Esophagus (tissue), 2 donors: ENCODE data around the gene PTPA. TPM values are rescaled to one million over a fixed set of nuclear protein-coding genes. Genes with fewer than 3 reads are reported as not detected.
"Not testable (repeated sequence)": the region's sequence is repeated elsewhere in the genome, so short reads cannot be mapped to it uniquely, and the experiment has no call there.

Source experiments
- H3K27ac ChIP-seq, 2 donors: one replicate each; pipeline ENCODE4 v1.5.1; 2013; ENCODE audit warnings: low read depth in 2 of 2, mild to moderate bottlenecking in 2 of 2, inconsistent platforms in 1 of 2, low read length in 1 of 2, moderate library complexity in 1 of 2
- H3K27me3 ChIP-seq, 2 donors: one replicate each; pipeline ENCODE4 v1.6.1; 2013; ENCODE audit warnings: low read length in 2 of 2, control low read depth in 1 of 2, mild to moderate bottlenecking in 1 of 2; ENCODE audit not compliant: insufficient read depth in 2 of 2, control insufficient read depth in 1 of 2
- H3K36me3 ChIP-seq, 2 donors: one replicate each; pipeline ENCODE4 v1.6.1; 2013; ENCODE audit warnings: low read length in 1 of 2; ENCODE audit not compliant: control insufficient read depth in 2 of 2, insufficient read depth in 2 of 2
- H3K4me1 ChIP-seq, 2 donors: one replicate each; pipeline ENCODE4 v1.6.1; 2013; ENCODE audit warnings: low read length in 1 of 2; ENCODE audit not compliant: control insufficient read depth in 2 of 2, insufficient read depth in 2 of 2
- H3K4me3 ChIP-seq, 2 donors: one replicate each; pipeline ENCODE4 v1.5.1; 2013; ENCODE audit warnings: low read length in 2 of 2, mild to moderate bottlenecking in 2 of 2, low read depth in 1 of 2, moderate library complexity in 1 of 2
- H3K9me3 ChIP-seq, 2 donors: one replicate each; pipeline ENCODE4 v1.6.1; 2013; ENCODE audit warnings: mild to moderate bottlenecking in 2 of 2, low read depth in 1 of 2, low read length in 1 of 2, moderate library complexity in 1 of 2; ENCODE audit not compliant: control insufficient read depth in 2 of 2, insufficient read depth in 1 of 2
- WGBS, 2 donors: extraction: QIAGEN DNeasy Blood & Tissue Kit; methylation state at CpG; one replicate each; pipeline ENCODE4 v1.1.7; 2013; 5-methylcytosine and 5-hydroxymethylcytosine counted together
- polyA plus RNA-seq, 2 donors: library from polyadenylated mRNA; stranded (reverse); fragments of 200-250 nt; gene quantifications; one replicate each; pipeline ENCODE4 v1.2.3, GENCODE V29; 2013
- donor health status: healthy with polysubstance abuse.
- donor health status: Bipolar disorder and iron deficiency.

Gene PTPA
- polyA plus RNA-seq, 2 donors: 80.0 to 126 TPM

DNA sequence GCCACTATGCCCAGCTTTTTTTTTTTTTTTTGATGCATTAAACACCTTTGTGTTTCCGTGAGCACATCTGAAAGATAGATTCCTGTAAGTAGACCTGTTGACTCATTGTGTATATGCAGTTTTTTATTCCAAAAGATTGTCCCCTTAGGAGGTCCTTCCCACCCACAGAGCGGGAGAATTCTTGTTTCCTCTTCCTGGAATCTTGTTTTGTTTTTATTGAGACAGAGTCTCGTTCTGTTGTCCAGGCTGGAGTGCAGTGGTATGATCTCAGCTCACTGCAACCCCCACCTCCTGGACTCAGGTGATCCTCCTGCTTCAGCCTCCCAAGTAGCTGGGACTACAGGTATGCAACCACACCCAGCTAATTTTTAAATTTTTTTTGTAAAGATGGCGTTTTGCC lies 7.6 kb downstream of the PTPA start:
- 70 to 71% methylated on average over 4 of the region's 4 CpGs for WGBS, 2 donors
- no peak overlapping the region for H3K4me3 ChIP-seq
- no peak overlapping the region for H3K27ac ChIP-seq
- peaks cover 10 to 12% of the 10 kb centered on the region in 2 donors for H3K36me3 ChIP-seq
- no peaks in the 10 kb centered on the region for H3K9me3 ChIP-seq
- H3K4me1 ChIP-seq: peaks cover 0 to 3% of the 10 kb centered on the region in 2 donors
- no peaks in the 10 kb centered on the region for H3K27me3 ChIP-seq

DNA sequence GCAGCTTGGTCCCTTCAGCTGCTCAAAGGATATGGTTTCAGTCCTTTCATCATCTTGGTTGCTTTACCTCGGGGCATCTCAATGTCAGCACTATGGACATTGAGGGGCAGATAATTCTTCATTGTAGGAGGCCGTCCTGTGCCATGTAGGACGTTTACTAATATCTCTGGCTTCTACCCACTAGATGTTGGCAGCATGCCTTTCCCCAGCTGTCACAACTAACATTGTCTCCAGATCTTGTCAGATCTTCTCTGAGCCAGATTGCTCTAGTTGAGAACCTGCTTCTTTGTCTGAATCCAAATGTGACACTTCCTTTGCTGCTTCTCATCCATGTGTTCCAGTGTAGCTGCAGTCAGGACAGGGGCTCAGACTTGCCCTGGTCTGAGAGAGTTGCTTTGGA lies 10.3 kb downstream of the PTPA start:
- WGBS, 2 donors: 58 to 63% methylated on average over 3 of the region's 3 CpGs
- H3K9me3 ChIP-seq: no peaks in the 10 kb centered on the region
- H3K4me1 ChIP-seq: peaks cover 0 to 3% of the 10 kb centered on the region in 2 donors
- H3K36me3 ChIP-seq: peaks cover 10 to 12% of the 10 kb centered on the region in 2 donors
- no peak overlapping the region for H3K4me3 ChIP-seq
- H3K27ac ChIP-seq: no peak overlapping the region
- no peaks in the 10 kb centered on the region for H3K27me3 ChIP-seq

DNA sequence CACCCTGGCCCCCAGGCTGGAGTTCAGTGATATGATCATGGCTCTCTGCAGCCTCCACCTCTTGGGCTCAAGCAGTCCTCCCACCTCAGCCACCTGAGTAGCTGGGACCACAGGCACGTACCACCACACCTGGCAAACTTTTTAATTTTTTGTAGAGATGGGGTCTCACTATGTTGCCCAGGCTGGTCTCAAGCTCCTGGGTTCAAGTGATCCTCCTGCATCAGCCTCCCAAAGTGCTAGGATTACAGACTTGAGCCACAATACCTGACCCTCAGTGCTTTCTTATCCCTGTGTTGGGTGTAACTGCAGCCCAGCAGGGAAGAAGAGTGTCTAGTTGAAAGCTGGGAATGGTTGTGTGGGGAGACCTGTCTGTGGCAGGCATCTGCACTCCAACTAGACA lies 10.9 kb downstream of the PTPA start:
- WGBS, 2 donors: 94 to 95% methylated on average over 1 of the region's 1 CpG
- Histone ChIP-seq H3K9me3 (no peaks in the 10 kb centered on the region), H3K27ac (no peak overlapping the region), H3K36me3 (peaks cover 10 to 12% of the 10 kb centered on the region in 2 donors), H3K27me3 (no peaks in the 10 kb centered on the region), H3K4me1 (peaks cover 0 to 3% of the 10 kb centered on the region in 2 donors), H3K4me3 (no peak overlapping the region)

DNA sequence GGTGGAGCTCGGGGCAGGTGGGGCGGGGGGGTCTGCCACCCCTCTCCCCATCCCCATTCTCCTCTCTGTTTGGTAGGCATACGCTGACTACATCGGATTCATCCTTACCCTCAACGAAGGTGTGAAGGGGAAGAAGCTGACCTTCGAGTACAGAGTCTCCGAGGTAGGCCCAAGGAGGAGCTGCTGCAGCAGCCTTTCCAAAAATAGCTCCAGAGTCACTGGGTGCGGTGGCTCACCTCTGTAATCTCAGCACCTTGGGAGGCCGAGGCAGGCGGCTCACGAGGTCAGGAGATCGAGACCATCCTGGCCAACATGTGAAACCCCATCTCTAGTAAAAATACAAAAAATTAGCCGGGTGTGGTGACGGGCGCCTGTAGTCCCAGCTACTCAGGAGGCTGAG lies 11.8 kb downstream of the PTPA start:
- WGBS, 2 donors: 92 to 94% methylated on average over 14 to 15 of the region's 15 CpGs
- H3K27me3 ChIP-seq, H3K4me1 ChIP-seq, H3K27ac ChIP-seq, H3K9me3 ChIP-seq, H3K4me3 ChIP-seq: not testable (repeated sequence)
- H3K36me3 ChIP-seq: peaks cover 10 to 12% of the 10 kb centered on the region in 2 donors

DNA sequence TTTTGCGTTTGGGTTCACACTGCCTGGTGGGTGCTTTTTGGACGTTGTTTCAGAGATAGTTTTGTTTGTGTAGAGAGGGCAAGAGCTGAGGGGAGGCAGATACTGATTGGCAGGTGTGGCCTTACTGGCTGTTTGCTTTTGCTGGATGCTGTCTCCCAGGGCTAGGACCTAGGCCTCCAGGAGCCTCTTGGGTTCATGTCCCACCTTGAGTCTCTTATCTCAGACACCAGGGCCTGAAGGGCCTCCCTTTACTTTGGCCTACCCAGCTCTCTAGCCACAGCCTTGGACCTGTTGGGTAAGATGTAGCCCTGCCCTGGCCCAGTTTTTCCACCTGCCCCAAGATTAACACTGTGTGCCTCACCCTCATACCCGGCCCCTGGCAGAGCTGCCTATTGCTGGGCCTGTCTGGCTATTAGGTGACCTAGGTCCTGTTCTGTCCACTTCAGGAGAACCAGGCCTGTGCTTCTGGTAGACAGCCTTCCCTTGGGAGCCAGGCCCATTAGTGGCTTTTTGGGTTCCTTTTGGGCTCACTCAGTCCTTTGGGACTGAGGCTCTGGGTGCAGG lies 13.4 kb downstream of the PTPA start:
- Histone ChIP-seq H3K4me1 (peaks cover 0 to 3% of the 10 kb centered on the region in 2 donors), H3K27ac (peak overlapping the region; percentile 79 to 91), H3K27me3 (no peaks in the 10 kb centered on the region), H3K36me3 (peaks cover 12 to 15% of the 10 kb centered on the region in 2 donors), H3K9me3 (no peaks in the 10 kb centered on the region), H3K4me3 (no peak overlapping the region)
- 67% methylated on average over 3 of the region's 3 CpGs for WGBS, 2 donors

DNA sequence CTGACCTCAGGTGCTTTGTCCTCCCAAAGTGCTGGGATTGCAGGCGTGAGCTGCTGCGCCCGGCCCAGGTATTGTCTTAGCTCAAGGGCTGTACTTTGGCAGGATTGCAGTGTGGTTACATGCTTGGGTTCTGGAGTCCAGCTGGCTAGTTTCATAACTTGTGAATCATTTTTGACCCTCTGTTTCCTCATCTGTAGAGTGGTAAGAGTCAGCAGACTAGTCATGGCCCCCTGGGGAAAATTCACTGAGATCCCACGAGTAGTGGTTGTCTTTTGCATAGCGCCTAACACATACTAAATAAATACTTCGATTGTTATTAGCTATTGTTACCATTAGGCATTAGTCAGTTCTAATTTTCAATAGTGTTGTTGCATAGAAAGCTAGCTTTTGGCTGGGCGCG lies 14.3 kb downstream of the PTPA start:
- Histone ChIP-seq H3K27me3 (no peaks in the 10 kb centered on the region), H3K27ac (peak overlapping the region in 1 of 2 donors; percentile 91), H3K9me3 (no peaks in the 10 kb centered on the region), H3K36me3 (peaks cover 11 to 16% of the 10 kb centered on the region in 2 donors), H3K4me3 (no peak overlapping the region), H3K4me1 (peaks cover 0 to 3% of the 10 kb centered on the region in 2 donors)
- WGBS, 2 donors: 69 to 81% methylated on average over 8 of the region's 8 CpGs

DNA sequence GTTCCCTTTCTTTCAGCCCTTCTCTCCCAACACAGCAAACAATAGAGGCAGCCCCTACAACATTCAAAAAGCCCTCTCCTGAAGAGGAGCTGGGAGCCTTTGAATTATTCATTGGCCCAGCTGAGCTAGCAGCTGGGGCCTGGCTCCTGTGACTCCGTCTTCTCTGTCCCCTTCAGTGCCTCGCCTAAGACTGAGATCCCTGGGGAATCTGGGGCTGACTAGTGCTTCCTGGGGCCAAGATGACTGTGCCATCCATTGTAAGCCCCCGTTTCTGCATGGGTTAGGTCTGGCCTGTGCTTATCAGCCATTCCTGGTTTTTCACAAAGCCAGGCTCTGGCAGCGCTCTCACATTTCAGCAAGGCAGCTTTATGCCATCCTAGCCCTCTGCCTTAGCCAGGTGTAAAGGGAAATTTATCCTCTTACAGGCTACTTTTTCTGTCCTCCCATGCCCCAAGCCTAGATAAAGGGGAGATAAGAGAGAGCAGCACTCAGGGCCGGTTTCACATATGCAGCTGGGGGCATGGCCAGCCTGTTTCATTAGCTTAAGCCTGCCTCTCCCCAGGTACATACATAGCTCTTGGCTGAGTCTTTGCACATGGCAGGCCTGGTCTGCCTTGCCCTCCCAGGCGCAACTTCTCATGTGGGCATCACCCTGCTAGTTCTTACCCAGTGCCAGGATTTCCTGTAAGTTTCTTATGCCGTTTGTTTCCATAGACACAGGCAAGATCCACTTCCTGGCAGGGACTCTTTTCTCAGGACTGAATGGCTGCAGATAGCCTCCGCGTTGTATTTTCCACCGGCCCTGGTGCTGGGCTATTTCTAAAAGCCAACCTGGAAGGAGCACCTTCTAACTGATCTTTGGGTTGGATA lies 15.8 kb downstream of the PTPA start:
- peaks cover 0 to 2% of the 10 kb centered on the region in 2 donors for H3K4me1 ChIP-seq
- 72 to 73% methylated on average over 10 of the region's 10 CpGs for WGBS, 2 donors
- H3K27me3 ChIP-seq: no peaks in the 10 kb centered on the region
- H3K27ac ChIP-seq: peak overlapping the region; percentile 30 to 37
- peaks cover 5 to 23% of the 10 kb centered on the region in 2 donors for H3K36me3 ChIP-seq
- no peak overlapping the region for H3K4me3 ChIP-seq
- no peaks in the 10 kb centered on the region for H3K9me3 ChIP-seq

DNA sequence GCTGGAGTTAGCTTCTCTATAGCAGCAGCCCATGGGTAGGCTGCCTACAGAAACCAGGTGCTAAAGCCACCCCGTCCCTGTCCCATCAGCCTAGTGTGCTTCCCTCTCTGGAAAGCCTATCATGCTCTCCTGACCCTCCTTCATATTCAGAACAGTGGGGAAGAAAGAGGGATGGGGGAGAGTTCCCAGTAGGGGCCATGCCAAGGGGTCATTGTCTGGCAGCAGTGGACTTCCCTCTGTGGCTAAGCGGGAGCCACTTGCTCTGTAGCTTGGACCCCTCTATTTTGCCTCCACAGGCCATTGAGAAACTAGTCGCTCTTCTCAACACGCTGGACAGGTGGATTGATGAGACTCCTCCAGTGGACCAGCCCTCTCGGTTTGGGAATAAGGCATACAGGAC lies 17.5 kb downstream of the PTPA start:
- no peak overlapping the region for H3K27ac ChIP-seq
- no peaks in the 10 kb centered on the region for H3K9me3 ChIP-seq
- H3K4me3 ChIP-seq: no peak overlapping the region
- WGBS, 2 donors: 91% methylated on average over 5 of the region's 5 CpGs
- H3K36me3 ChIP-seq: peaks cover 0 to 17% of the 10 kb centered on the region in 2 donors
- no peaks in the 10 kb centered on the region for H3K27me3 ChIP-seq
- peaks cover 0 to 2% of the 10 kb centered on the region in 2 donors for H3K4me1 ChIP-seq

DNA sequence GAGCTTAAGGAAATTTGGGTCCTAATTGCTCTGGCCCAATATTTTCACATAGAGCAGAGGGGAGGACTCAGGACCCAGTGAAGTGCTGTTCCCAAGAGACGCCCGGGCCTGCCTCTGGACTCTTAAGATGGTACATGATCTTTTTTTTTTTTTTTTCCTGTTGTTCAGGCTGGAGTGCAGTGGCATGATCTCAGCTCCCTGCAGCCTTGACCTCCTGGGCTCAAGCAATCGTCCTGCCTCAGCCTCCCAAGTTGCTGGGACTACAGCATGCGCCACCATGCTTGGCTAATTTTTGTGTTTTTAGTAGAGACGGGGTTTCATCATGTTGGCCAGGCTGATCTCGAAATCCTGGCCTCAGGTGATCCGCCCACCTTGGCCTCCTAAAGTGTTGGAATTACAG lies 19.1 kb downstream of the PTPA start:
- not testable (repeated sequence) for H3K9me3 ChIP-seq, H3K4me3 ChIP-seq, H3K27me3 ChIP-seq, H3K27ac ChIP-seq, H3K4me1 ChIP-seq
- H3K36me3 ChIP-seq: peaks cover 0 to 22% of the 10 kb centered on the region in 2 donors
- WGBS, 2 donors: 87 to 89% methylated on average over 7 of the region's 7 CpGs
